Renal cortical epithelial cell (primary cell): Measurements from ENCODE around the gene TAAR9. TPM values are rescaled to one million over a fixed set of nuclear protein-coding genes. Genes with fewer than 3 reads are reported as not detected.

Experiments
- DNase-seq: peaks from one replicate; pipeline ENCODE4 v3.0.0-alpha.2; 2011; ENCODE audit warnings: low read depth
- total RNA-seq: library from RNA; depleted of rRNA; stranded (reverse); fragments of >200 nt; gene quantifications from 2 replicates; pipeline ENCODE4 v1.2.3, GENCODE V29; 2014

TAAR9 gene, protein sequence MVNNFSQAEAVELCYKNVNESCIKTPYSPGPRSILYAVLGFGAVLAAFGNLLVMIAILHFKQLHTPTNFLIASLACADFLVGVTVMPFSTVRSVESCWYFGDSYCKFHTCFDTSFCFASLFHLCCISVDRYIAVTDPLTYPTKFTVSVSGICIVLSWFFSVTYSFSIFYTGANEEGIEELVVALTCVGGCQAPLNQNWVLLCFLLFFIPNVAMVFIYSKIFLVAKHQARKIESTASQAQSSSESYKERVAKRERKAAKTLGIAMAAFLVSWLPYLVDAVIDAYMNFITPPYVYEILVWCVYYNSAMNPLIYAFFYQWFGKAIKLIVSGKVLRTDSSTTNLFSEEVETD
- not detected in 2 replicates for total RNA-seq

DNA sequence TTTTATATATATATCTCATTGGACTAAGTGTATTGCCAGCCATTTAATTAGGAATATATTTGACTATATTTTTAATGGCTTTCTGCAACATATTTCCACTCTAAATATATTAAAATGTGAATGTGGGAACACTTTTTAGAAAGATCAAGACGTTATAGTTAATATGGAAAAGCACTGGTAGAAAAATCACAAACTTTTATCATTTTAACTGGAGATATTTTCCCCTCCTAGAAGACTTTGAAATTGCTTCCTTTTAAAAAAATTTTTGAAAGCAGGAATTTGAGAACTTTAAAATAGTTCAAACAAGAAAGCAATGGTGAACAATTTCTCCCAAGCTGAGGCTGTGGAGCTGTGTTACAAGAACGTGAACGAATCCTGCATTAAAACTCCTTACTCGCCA, at the start of gene TAAR9:
Gene TAAR9, plus strand, starts transcription at position 301 of the 400 bp plus-strand sequence. Its CDS starts 13 bp downstream, at position 314.
- no peak for DNase-seq

GRCh38 chr6:132489376-132489775, 48.7 kb upstream of the TAAR9 start:
- no peak for DNase-seq

DNA sequence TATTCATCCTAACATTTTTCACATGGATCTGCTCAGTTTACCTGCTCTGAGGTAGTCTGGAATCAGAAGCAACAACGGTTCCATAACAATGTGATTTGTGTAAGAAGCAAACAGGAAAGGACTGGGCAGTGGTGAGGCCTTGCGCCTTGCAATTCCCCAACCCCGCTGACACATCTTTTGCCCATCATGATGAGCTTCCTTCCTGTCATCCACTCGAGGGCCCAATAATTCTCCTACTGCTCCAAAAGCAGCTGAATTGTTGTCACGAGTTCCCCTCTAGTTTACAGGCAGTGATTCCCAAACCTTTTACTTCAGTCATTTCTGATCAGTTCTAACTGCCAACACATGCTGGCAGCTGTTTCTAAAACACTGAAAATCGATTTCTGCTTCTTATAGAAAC, 48.1 kb upstream of the TAAR9 start:
- DNase-seq = no peak

DNA sequence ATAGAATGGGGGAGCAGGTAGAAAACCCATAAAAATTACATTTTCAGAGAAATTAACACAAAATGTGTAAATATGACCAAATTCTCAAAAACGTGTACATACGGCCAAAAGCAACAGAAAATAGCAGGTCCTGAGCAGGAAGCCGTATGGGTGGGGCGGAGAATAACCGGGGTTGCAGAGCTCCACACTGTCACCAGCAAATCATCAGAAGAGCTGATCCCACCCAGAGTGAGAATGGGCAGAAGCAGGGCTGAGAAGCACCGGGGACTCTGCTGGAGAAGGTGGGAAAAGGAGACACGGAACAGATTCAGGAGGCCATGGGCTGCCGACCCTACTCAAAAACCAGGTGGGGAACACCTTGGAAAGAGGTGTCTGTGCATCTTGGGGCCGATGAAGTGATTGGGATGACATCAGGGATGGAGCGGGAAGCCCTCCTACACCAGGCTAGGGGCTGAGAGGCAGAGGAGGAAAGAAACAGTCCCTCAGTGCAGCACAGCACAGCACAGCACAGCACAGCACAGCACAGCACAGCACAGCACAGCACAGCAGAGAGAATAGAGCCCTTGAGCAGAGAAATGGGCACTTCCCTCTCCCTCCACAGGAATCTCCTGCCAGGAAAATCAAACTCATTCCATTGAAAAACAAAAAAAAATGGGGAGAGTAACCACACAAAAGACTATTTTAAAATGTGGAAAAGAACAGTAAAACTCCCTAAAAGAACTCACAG, 47.4 kb upstream of the TAAR9 start:
- DNase-seq = no peak

GRCh38 chr6:132491303-132491702, 46.8 kb upstream of the TAAR9 start:
- DNase-seq = no peak

- no peak for DNase-seq
Observed at GRCh38 chr6:132491881-132492280, 46.2 kb upstream of the TAAR9 start.

DNA sequence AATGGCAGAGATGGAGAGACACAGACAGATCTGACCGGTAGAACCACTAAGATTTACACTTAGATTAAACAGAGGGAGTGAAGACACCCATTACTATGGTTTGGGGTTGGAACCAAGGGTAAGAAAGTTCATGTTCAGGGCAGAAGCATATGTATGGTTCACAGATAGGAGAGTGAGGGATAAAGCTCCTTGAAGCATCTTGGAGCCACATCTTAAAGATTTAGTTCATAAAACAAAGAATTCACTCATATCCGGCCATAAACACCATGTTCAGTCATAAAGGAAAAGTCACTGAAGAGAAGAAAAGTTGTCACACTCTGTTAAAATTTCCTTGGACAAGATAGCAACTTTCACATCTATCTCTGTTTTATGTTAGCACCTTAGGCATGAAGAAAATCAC, 43.1 kb upstream of the TAAR9 start:
- DNase-seq = no peak

DNA sequence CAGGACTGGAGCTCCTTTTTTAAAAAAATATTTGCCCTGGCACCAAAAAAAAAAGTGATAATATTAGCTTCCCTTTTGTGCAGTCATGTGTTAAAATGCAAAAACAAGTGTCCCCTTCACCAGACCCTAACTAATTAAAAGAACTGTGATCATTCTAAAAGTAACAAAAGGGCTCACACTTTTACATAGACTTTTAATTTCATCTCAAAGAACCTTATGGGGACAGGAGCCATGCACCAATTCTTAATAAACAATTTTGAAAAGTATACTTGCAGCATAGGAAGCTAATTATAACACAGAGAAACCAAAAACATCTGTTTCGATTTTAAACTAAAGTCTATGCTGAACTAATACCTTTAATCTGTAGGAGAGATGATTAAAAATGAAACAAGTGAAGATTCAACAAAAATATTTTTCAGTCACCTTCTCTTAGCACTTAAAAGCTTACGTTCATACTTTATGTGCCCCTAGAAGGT, 42.4 kb upstream of the TAAR9 start:
- no peak for DNase-seq

- DNase-seq = no peak
Observed at GRCh38 chr6:132496519-132497180, 41.4 kb upstream of the TAAR9 start.

DNA sequence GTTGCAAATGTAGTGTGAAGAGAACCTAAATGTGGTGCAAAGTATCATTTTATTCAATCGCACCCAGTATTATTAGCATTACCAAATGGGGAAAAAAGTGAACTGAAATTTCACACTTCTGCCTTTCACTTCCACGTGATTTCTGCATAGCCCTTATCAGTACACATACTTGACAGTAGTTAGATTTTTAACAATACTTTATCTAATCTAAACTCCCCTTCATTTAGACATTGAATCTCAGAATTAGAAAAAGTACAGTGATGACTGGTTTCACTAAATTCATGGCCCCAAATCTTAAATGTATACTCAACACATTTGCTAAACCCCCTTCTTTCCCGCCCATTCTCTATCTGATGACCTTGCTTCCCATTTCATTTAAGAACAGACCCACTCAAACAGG, 39.4 kb upstream of the TAAR9 start:
- no peak for DNase-seq

- peak; percentile 7 for DNase-seq
Observed at GRCh38 chr6:132499757-132500156, 38.3 kb upstream of the TAAR9 start.

DNA sequence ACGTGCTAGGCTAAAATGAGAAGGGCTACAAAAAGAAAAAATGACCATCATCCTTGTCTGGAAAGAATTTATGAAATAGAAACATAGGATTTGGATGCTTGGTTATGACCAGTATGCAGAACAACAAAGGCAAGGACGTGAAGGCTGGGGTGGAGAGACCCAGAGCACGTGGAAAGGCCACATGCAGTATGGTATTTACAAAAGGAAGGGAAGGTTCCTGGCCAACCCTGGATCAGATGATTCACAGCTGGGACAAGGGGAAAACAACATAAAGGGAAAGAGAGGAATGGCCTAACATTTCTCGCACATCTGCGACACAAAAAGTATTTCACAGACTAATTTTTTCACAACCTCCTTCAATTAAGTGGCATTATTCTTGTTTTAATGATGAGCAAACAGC, 33.3 kb upstream of the TAAR9 start:
- DNase-seq = no peak

GRCh38 chr6:132505158-132505557, 32.9 kb upstream of the TAAR9 start:
- no peak for DNase-seq

GRCh38 chr6:132506461-132506860, 31.6 kb upstream of the TAAR9 start:
- no peak for DNase-seq

GRCh38 chr6:132506869-132507808, 30.9 kb upstream of the TAAR9 start:
- DNase-seq = no peak

DNA sequence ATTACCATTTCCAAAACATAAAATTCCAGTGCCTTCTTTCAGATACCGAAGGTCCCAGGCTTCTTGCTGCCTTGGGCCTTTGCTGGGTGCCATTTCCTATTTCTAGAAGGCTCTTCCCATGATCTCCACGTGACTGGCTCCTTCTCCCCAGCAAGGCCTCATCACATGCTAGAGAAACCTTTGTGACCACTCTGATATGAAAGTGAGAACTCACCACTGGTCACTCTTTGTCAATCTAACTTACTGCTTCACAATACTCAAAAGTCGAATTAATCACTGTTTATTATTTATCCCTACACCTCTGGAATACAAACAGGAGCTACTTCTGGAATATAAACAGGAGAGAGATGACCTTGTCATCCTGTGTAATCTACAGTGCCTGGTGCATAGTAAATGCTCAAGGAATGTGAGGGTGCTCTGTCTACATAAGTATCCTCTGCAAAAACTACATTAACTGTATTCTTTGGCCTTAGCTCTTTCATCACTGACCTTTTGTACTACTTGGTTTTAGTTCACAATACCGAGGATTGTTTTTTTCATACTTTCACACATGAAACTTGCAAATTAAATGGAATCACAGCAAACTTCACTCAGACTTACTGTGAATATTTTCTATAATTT, 26.8 kb upstream of the TAAR9 start:
- peak; percentile 64 for DNase-seq

DNA sequence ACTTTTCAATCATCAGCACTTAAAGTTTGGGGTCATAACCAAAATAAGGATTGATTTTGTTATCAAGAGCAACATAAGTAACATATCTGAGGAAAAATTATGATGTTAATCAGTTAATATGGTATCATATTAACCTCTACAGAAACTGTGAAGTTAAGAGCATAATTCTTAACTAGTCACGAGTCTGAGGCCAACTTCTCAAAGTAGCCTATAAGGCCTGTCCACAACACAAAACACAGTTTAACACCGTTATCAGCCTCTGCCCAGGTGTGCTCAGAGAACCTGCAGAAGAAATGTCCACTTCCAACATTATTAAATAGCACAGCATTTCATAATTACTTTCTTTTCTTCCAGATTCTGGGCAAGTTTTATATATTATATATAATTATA, 26.3 kb upstream of the TAAR9 start:
- DNase-seq = peak; percentile 63

DNA sequence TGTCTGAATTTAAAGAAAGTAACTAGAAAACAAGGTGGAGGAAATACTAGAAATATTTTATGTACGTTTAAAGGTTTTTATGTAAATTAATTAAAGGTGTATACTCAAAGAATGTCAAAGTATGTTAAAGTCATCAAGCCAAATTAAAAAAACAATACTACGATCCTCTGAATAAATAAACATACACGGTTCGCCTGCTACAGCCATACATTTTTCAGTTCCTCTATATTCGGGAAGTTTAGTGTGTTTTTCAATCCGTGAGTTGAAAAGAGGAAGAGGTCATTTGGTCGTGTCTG, 25.8 kb upstream of the TAAR9 start:
- DNase-seq = no peak

DNA sequence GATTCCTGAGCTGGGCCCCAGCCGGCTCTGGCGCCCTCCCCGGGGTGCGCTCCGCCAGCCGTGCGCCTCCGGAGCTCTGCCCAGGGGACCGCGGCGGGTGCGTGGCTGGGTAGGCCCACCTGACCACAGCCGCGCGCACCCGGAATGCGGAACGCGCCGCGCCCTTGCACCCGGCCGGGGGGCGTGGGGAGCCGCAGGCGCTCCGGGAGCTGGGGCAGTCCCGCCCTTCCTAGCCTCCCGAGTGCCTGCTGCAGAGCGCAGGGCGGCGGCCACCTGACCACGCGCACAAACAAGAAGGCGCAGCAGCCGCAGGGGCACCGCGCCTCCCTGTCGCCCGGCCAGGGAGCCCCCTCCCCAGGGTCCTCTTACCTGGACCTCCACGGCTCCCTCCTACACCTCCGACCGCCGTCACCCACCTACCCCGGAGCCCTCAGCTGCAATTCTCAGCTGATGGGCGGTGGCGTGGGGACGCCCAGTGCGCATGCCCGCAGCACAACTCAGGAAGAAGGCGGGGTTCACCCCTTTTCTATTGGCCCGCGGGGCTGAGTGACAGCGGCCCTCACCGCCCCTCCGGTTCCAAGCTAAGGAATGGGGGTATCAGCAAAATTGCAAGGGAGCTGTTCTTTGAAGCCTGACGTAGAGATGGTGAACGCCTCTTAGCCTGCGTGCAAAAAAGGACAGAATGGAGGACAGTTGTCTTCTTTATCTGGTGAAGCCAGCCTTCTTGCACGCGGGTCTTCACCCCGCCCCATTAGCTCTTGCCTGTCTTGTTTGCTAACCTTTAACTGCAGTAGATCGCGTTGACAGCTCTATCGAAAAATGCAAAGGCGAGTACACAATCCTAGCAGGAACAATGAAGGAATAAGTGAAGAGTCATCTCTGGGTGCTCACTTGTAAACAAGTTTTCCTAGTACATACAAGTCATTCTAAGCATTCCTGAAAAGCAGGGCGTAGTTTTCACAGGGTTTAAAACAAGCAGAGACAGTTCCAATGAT, 25.1 kb upstream of the TAAR9 start, which contains the start of gene STX7:
Gene STX7, minus strand, starts transcription at position 479 of the 995 bp plus-strand sequence. CDS start 9,586 bp downstream, outside the sequence.
- peak; percentile 87 for DNase-seq
